ENCODE results near the gene HOXB7. TPM values are rescaled to one million over a fixed set of nuclear protein-coding genes. Genes with fewer than 3 reads are reported as not detected.
A peak's percentile ranks its signal among the peaks of the same experiment; 100 is the strongest.

Gene HOXB7
- total RNA-seq, 1 experiment from 2014 or later: not detected

DNA sequence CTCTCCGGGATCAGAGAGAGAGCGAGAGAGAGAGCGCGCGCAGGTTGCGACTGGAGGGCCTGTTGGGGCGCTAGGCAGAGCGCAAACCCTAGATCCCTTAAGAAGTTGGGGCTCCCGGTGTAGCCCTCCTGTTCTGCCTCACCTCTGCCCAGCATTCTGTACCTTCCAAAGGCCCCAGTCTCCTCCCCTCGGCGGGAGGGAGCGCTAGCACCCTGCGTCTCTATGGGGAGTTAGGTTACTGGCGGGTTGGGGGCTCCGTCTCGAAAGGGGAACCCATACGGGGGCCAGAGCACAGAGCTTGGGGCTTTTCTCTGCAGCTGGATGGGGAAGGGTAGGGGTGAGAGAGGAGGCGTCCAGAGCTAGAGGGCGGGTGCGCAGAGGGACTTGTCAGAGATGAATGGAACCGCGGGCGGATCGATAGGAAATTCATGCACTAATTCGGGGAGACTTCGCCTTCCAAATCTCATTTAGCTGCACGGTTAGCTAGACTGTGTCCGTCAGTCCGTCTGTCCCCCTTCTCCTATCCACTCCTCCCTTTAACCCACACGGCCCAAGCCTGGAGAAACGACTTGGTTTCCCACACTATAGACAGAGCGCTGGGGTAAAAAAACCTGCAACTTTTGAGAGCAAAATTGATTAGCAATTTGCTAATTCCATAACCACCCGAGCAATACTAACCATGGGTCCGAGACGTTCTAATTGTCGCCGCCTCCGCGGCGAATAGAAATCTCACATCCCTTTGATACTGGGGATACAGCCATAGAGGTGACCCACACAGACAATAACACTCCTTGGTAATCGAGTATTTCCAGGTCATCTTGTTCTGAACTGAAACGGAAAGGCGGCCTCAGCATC lies 32.0 kb downstream of the HOXB7 start:
- Histone ChIP-seq H3K27me3 (ENCODE audit: insufficient read depth, low read length) (peaks cover 96% of the 10 kb centered on the region), H3K79me2 (ENCODE audit: insufficient read depth, low read length) (no peaks in the 10 kb centered on the region), H2AK5ac (ENCODE audit: insufficient read length, low read length) (no peak overlapping the region), H3K9ac (ENCODE audit: extremely low read depth, insufficient read length, low read length) (no peak overlapping the region), H3K27ac (ENCODE audit: insufficient read length, low read depth, low read length) (no peak overlapping the region), H2BK5ac (ENCODE audit: insufficient read length, low read length) (no peak overlapping the region), H3K23ac (ENCODE audit: insufficient read length, low read depth, low read length) (no peak overlapping the region), H2AFZ (ENCODE audit: low read length) (no peak overlapping the region), H4K91ac (ENCODE audit: insufficient read length, low read depth, low read length) (no peak overlapping the region), H2BK15ac (ENCODE audit: low read depth, low read length) (no peak overlapping the region), H3K56ac (ENCODE audit: insufficient read length, low read depth, low read length) (no peak overlapping the region), H3K79me1 (ENCODE audit: insufficient read depth, low read depth, low read length, poor library complexity, severe bottlenecking) (no peaks in the 10 kb centered on the region), H4K5ac (ENCODE audit: insufficient read length, low read depth, low read length) (no peak overlapping the region), H3K4ac (ENCODE audit: low read depth, low read length) (no peak overlapping the region), H3K9me3 (ENCODE audit: control insufficient read depth, low read depth, low read length) (no peaks in the 10 kb centered on the region), H2BK120ac (ENCODE audit: low read depth, low read length, poor library complexity, severe bottlenecking) (no peak overlapping the region), H4K8ac (replicated peaks; ENCODE audit: insufficient read length, low read depth, low read length) (no peak overlapping the region), H3K18ac (ENCODE audit: insufficient read length, low read depth, low read length) (no peak overlapping the region), H3K23me2 (ENCODE audit: insufficient read length, low read depth, low read length, poor library complexity, severe bottlenecking) (no peaks in the 10 kb centered on the region), H3T11ph (ENCODE audit: low read length) (no peak overlapping the region), H2BK12ac (ENCODE audit: insufficient read length, low read depth, low read length) (no peak overlapping the region), H3K14ac (ENCODE audit: insufficient read depth, low read length) (no peak overlapping the region), H3K4me2 (ENCODE audit: insufficient read depth, insufficient read length, low read length) (no peak overlapping the region), H4K20me1 (ENCODE audit: control insufficient read depth, insufficient read depth, insufficient read length) (no peaks in the 10 kb centered on the region), H3K4me1 (ENCODE audit: insufficient read depth, low read length) (no peaks in the 10 kb centered on the region), H2BK20ac (ENCODE audit: low read depth, low read length, poor library complexity, severe bottlenecking) (no peak overlapping the region)
- H3K9me3 Mint-ChIP-seq: peaks cover 7 to 19% of the 10 kb centered on the region in 2 experiments; a peak in 4 of 5 replicates
- no peaks in the 10 kb centered on the region; a peak in 2 of 7 replicates for H3K36me3 Mint-ChIP-seq (ENCODE audit: insufficient read depth in 1 of 3, low read depth in 3 of 3)
- peak overlapping the region in 1 of 2 experiments; percentile 59; a peak in 4 of 5 replicates for H3K4me3 Mint-ChIP-seq
- no peak for DNase-seq
- WGBS (ENCODE audit: extremely low coverage, insufficient read length, low lambda C conversion rate): no CpG with 5 or more reads among the region's 43 CpGs
- peaks cover 59% of the 10 kb centered on the region for H3K27me3 Mint-ChIP-seq (ENCODE audit: low read depth)
- peaks cover 2 to 31% of the 10 kb centered on the region in 2 experiments for H3K4me1 Mint-ChIP-seq
- H3K27ac Mint-ChIP-seq: no peak overlapping the region
- TF ChIP-seq, protein P1, sequence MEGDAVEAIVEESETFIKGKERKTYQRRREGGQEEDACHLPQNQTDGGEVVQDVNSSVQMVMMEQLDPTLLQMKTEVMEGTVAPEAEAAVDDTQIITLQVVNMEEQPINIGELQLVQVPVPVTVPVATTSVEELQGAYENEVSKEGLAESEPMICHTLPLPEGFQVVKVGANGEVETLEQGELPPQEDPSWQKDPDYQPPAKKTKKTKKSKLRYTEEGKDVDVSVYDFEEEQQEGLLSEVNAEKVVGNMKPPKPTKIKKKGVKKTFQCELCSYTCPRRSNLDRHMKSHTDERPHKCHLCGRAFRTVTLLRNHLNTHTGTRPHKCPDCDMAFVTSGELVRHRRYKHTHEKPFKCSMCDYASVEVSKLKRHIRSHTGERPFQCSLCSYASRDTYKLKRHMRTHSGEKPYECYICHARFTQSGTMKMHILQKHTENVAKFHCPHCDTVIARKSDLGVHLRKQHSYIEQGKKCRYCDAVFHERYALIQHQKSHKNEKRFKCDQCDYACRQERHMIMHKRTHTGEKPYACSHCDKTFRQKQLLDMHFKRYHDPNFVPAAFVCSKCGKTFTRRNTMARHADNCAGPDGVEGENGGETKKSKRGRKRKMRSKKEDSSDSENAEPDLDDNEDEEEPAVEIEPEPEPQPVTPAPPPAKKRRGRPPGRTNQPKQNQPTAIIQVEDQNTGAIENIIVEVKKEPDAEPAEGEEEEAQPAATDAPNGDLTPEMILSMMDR (conservative IDR thresholded peaks at IDR 0.05): no peak

Measured in H9 (cell line).